HTR-8/SVneo (cell line): ENCODE results near the gene THOC3.
A peak's percentile ranks its signal among the peaks of the same experiment; 100 is the strongest.
"Not testable (repeated sequence)": the region's sequence is repeated elsewhere in the genome, so short reads cannot be mapped to it uniquely, and the experiment has no call there.

ENCODE experiments used
- DNase-seq: peaks from one replicate; pipeline ENCODE4 v3.0.0; 2011; ENCODE audit warnings: low spot score, mixed read lengths; ENCODE audit not compliant: insufficient read length
- FAIRE-seq: peaks from 2 replicates; lab custom pipeline; 2011; peaks lifted over from hg19 to GRCh38; lab: Jason Lieb, UNC

The THOC3 gene

GRCh38 chr5:175948329-175949108 lies 19.6 kb downstream of the THOC3 start:
- FAIRE-seq, result peak; percentile 23
- not testable (repeated sequence) for DNase-seq

GRCh38 chr5:175943253-175943652 lies 24.9 kb downstream of the THOC3 start:
- DNase-seq, FAIRE-seq: not testable (repeated sequence)

DNA sequence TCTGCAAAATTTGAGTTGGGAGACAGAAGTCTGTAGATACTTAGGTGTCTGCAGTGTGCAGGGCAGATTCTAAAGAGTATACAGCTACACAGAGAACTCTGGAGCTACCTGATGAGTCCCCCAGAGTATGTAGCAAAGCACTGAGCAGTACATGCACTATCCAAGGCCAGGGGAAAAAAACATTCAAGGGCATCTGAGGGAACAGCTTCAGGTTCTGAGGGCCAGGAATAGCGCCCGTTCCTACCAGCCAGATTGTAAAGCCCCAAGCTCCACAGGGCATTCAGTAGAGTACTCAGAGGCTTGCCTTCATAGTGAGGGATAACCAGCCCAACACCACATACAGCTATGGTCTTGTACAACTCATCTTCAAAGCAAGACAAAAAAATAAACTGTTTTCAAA lies 27.5 kb downstream of the THOC3 start:
- not testable (repeated sequence) for FAIRE-seq, DNase-seq

- DNase-seq, FAIRE-seq: not testable (repeated sequence)
Measured at GRCh38 chr5:175938489-175938888, 29.6 kb downstream of the THOC3 start.

DNA sequence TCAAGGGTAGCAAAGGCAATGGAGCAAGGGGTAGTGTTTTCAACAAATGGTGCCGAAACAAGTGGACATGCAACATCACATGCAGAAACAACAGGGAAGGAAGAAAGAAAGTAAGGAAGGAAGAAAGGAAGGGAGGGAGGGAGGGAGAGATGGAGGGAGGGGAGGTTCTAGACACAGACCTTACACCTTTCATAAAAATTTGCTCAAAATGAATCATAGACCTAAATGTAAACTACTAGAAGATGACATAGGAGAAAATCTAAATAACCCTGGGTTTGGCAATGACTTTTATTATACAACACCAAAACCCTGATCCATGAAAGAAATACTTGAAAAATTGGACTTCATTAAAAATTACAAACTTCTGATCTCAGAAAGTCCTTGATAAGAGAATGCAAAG lies 39.4 kb downstream of the THOC3 start:
- not testable (repeated sequence) for FAIRE-seq, DNase-seq

- not testable (repeated sequence) for FAIRE-seq, DNase-seq
Measured at GRCh38 chr5:175925106-175925505, 43.0 kb downstream of the THOC3 start.

GRCh38 chr5:175922192-175922885 lies 45.8 kb downstream of the THOC3 start:
- FAIRE-seq (no peak), DNase-seq (peak; percentile 68)

- DNase-seq, result no peak
- no peak for FAIRE-seq
Measured at GRCh38 chr5:175921061-175921730, 46.9 kb downstream of the THOC3 start.

DNA sequence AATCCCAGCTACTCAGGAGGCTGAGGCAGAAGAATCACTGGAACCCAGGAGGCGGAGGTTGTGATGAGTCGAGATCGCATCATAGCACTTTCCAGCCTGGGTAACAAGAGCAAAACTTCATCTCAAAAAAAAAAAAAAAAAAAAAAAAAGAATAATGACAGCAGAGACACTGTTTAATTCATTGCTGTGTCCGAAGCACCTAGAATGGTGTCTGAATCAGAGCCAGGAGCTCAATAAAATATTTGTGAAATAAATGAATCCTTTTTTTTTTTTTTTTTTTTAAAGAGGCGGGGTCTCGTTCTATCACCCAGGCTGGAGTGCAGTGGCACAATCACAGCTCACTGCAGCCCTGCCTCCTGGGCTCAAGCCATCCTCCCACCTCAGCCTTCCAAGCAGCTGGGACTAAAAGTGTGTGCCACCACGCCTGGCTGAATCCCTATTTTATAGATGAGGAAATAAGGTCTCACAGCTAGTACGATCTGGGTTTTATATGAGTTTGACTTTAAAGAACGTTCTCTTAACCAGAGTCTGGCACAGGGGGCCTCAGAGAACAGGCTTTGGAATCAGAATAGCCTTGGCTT lies 47.8 kb downstream of the THOC3 start:
- FAIRE-seq (no peak), DNase-seq (no peak)

DNA sequence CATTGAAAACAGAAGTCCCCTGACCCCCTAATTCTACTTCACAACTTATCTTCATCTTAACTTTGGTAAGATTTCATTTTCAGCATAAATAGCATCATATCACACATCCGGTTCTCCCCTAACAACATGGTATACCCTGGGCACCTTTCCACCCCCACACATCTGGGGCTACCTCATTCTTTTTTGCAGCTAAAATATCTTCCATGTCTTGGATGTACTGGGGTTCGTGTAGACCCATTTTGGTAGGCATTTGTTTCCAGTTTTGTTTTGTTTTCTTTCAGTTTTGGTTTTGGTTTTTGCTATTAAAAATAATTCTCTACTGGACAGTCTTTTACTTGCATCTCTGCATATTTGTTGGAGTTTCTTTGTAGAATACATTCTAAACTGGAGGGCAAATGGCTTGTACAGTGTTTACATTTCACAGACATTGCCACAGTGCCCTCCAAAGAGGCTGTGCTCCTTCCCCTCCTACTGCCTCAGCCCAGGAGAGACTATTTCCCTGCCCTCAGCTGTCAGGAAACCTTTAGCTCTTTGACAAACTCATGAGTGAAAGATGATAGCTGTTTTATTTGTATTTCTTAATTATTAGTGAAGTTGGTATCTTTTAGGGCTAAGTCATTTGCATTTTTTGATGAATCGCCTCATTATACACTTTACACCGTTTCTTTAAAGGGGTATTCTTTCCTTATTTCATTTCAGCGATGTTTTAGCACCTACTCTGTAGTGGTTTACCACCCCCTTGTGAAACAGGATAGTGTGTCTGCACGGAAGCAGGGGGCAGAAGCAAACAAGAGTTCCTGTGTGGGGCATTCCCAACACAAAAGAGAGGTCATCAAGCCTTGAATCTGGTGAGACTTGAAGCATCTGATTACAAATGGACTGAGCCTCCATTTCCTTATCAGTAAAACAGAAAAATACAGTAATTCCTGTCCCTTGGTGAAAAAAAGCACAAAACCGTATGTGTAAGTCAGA lies 52.8 kb downstream of the THOC3 start:
- not testable (repeated sequence) for DNase-seq, FAIRE-seq

- not testable (repeated sequence) for FAIRE-seq, DNase-seq
Measured at GRCh38 chr5:175913835-175914672, 54.1 kb downstream of the THOC3 start.

GRCh38 chr5:175910072-175910471 lies 58.0 kb downstream of the THOC3 start:
- not testable (repeated sequence) for FAIRE-seq, DNase-seq
